ACC112 (cell line): ENCODE measurements around the gene PTS.

ENCODE experiments used
- H2AFZ ChIP-seq: fragments of 200-600 bp; sonication (generic); one replicate; pipeline ENCODE4 v1.6.0; 2017; ENCODE audit warnings: antibody characterized with exemption, low read length; ENCODE audit not compliant: unreplicated experiment
- H3K27ac ChIP-seq: fragments of 200-600 bp; sonication (generic); 2 replicates; pipeline ENCODE4 v1.5.1; 2014; ENCODE audit warnings: low read depth, mild to moderate bottlenecking, antibody characterized with exemption, low read length, moderate library complexity
- H3K27me3 ChIP-seq: fragments of 200-600 bp; sonication (generic); 2 replicates; pipeline ENCODE4 v1.6.1; 2014; ENCODE audit warnings: mild to moderate bottlenecking, antibody characterized with exemption, low read length, moderate library complexity, mixed read lengths; ENCODE audit not compliant: insufficient read depth
- H3K36me3 ChIP-seq: fragments of 200-600 bp; sonication (generic); 2 replicates; pipeline ENCODE4 v1.6.1; 2016; ENCODE audit warnings: mild to moderate bottlenecking, antibody characterized with exemption, low read length, moderate library complexity, mixed read lengths; ENCODE audit not compliant: insufficient read depth
- H3K4me1 ChIP-seq: fragments of 200-600 bp; sonication (generic); one replicate; pipeline ENCODE4 v1.6.1; 2016; ENCODE audit warnings: low read length, mixed read lengths; ENCODE audit not compliant: insufficient read depth, unreplicated experiment, control insufficient read depth
- H3K4me3 ChIP-seq: fragments of 200-600 bp; sonication (generic); 2 replicates; pipeline ENCODE4 v1.5.1; 2014; ENCODE audit warnings: mild to moderate bottlenecking, low read depth, low read length
- H3K79me2 ChIP-seq: fragments of 200-600 bp; sonication (generic); one replicate; pipeline ENCODE4 v1.6.0; 2016; ENCODE audit warnings: low read length; ENCODE audit not compliant: control insufficient read depth, unreplicated experiment, insufficient read depth

Gene PTS

GRCh38 chr11:112221274-112221835 lies 4.9 kb upstream of the PTS start:
- H3K4me3 ChIP-seq: no peak overlapping the region
- peaks cover 1% of the 10 kb centered on the region for H3K79me2 ChIP-seq
- H3K36me3 ChIP-seq: no peaks in the 10 kb centered on the region
- no peaks in the 10 kb centered on the region for H3K4me1 ChIP-seq
- no peak overlapping the region for H3K27ac ChIP-seq
- H2AFZ ChIP-seq: no peak overlapping the region
- H3K27me3 ChIP-seq: no peaks in the 10 kb centered on the region

- H3K27me3 ChIP-seq: no peaks in the 10 kb centered on the region
- H3K4me1 ChIP-seq: peaks cover 2% of the 10 kb centered on the region
- no peak overlapping the region for H3K27ac ChIP-seq
- no peak overlapping the region for H2AFZ ChIP-seq
- no peak overlapping the region for H3K4me3 ChIP-seq
- peaks cover 11% of the 10 kb centered on the region for H3K79me2 ChIP-seq
- no peaks in the 10 kb centered on the region for H3K36me3 ChIP-seq
Measured at GRCh38 chr11:112222303-112222702, 3.9 kb upstream of the PTS start.

- Histone ChIP-seq H2AFZ (no peak overlapping the region), H3K79me2 (peaks cover 19% of the 10 kb centered on the region), H3K36me3 (no peaks in the 10 kb centered on the region), H3K4me3 (no peak overlapping the region), H3K27ac (no peak overlapping the region), H3K27me3 (no peaks in the 10 kb centered on the region), H3K4me1 (peaks cover 10% of the 10 kb centered on the region)
Measured at GRCh38 chr11:112223121-112223520, 3.1 kb upstream of the PTS start.

GRCh38 chr11:112223754-112224532 lies 2.3 kb upstream of the PTS start:
- peaks cover 5% of the 10 kb centered on the region; the same call in 1 of the 2 replicates for H3K36me3 ChIP-seq
- H2AFZ ChIP-seq: peak overlapping the region; percentile 3
- H3K79me2 ChIP-seq: peaks cover 23% of the 10 kb centered on the region
- H3K27me3 ChIP-seq: no peaks in the 10 kb centered on the region
- H3K4me1 ChIP-seq: peaks cover 16% of the 10 kb centered on the region
- no peak overlapping the region for H3K4me3 ChIP-seq
- no peak overlapping the region for H3K27ac ChIP-seq

- Histone ChIP-seq H3K36me3 (peaks cover 7% of the 10 kb centered on the region; the same call in 1 of the 2 replicates), H2AFZ (peak overlapping the region; percentile 99), H3K4me3 (peak overlapping the region; percentile 86), H3K27ac (peak overlapping the region; percentile 93), H3K4me1 (peaks cover 16% of the 10 kb centered on the region), H3K79me2 (peaks cover 25% of the 10 kb centered on the region), H3K27me3 (no peaks in the 10 kb centered on the region)
Measured at GRCh38 chr11:112225753-112226061, 521 bp upstream of the PTS start.

GRCh38 chr11:112226831-112227401 lies 688 bp downstream of the PTS start:
- Histone ChIP-seq H3K36me3 (peaks cover 7% of the 10 kb centered on the region), H3K4me1 (peaks cover 16% of the 10 kb centered on the region), H3K79me2 (peaks cover 25% of the 10 kb centered on the region), H3K4me3 (peak overlapping the region; percentile 86), H3K27me3 (no peaks in the 10 kb centered on the region), H3K27ac (peak overlapping the region; percentile 93), H2AFZ (peak overlapping the region; percentile 69)

GRCh38 chr11:112227471-112227870 lies 1.2 kb downstream of the PTS start:
- Histone ChIP-seq H3K4me1 (peaks cover 16% of the 10 kb centered on the region), H2AFZ (no peak overlapping the region), H3K79me2 (peaks cover 25% of the 10 kb centered on the region), H3K36me3 (peaks cover 7% of the 10 kb centered on the region), H3K4me3 (peak overlapping the region; percentile 86), H3K27me3 (no peaks in the 10 kb centered on the region), H3K27ac (no peak overlapping the region)

- Histone ChIP-seq H3K27ac (no peak overlapping the region), H3K4me1 (peaks cover 16% of the 10 kb centered on the region), H3K79me2 (peaks cover 25% of the 10 kb centered on the region), H2AFZ (no peak overlapping the region), H3K27me3 (no peaks in the 10 kb centered on the region), H3K36me3 (peaks cover 18% of the 10 kb centered on the region), H3K4me3 (no peak overlapping the region)
Measured at GRCh38 chr11:112228706-112229105, 2.5 kb downstream of the PTS start.

- peaks cover 18% of the 10 kb centered on the region for H3K36me3 ChIP-seq
- H3K27ac ChIP-seq: no peak overlapping the region
- H3K4me3 ChIP-seq: no peak overlapping the region
- H2AFZ ChIP-seq: no peak overlapping the region
- H3K4me1 ChIP-seq: peaks cover 16% of the 10 kb centered on the region
- H3K79me2 ChIP-seq: peaks cover 25% of the 10 kb centered on the region
- H3K27me3 ChIP-seq: no peaks in the 10 kb centered on the region
Measured at GRCh38 chr11:112229159-112229558, 2.9 kb downstream of the PTS start.

- peaks cover 18% of the 10 kb centered on the region for H3K36me3 ChIP-seq
- no peak overlapping the region for H3K4me3 ChIP-seq
- H3K4me1 ChIP-seq: peaks cover 16% of the 10 kb centered on the region
- no peak overlapping the region for H2AFZ ChIP-seq
- peaks cover 25% of the 10 kb centered on the region for H3K79me2 ChIP-seq
- no peak overlapping the region for H3K27ac ChIP-seq
- H3K27me3 ChIP-seq: no peaks in the 10 kb centered on the region
Measured at GRCh38 chr11:112229746-112230433, 3.7 kb downstream of the PTS start.
